NCI-H1417 treated with DMSO at 0.1 percent for 48 hours (cell line): ENCODE data around the gene DLG5.

Experiments used
- DNase-seq: peaks from one replicate; lab custom pipeline; 2025; lab: John Stamatoyannopoulos, UW

The DLG5 gene

GRCh38 chr10:77943121-77943901, 16.8 kb upstream of the DLG5 start:
- DNase-seq: no peak

DNA sequence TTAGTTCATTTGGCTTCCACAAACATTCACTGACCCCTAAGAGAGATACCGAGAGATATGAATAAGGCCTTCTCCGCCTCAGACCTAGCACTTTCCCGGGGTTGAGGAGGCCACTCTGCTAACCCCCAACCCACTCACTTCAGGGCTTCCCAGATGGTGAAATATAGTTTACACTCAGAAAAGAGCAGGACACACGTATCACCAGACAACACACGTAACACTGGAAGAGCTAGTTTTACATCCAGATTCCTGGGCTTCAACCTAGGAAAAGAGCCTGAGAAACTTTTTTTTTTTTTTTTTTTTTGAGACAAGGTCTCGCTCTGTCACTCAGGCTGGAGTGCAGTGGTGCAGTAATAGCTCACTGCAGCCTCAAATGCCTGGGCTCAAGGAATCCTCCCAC, 15.2 kb upstream of the DLG5 start:
- DNase-seq: no peak

DNA sequence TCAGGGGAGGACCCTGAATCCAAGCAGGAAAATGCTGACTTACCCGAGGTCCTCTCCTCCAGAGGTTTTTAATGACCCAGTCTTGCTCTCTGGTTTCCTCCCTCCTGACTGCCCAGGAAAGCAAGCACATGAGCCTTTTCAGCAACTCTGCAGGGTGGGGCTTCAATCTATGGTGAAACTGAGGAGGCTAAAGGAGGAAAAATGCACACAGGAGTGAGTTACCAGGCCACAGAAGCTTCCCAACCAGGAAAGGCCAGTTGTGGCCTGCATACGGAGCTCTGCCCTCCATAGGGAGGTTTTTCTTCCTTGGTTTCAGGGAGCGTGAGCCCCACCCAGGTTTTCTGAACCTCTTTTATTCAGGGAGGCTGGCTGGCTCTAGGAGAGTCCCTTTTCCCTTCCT, 14.1 kb upstream of the DLG5 start:
- DNase-seq: no peak

GRCh38 chr10:77940225-77940624, 13.7 kb upstream of the DLG5 start:
- DNase-seq: no peak

DNA sequence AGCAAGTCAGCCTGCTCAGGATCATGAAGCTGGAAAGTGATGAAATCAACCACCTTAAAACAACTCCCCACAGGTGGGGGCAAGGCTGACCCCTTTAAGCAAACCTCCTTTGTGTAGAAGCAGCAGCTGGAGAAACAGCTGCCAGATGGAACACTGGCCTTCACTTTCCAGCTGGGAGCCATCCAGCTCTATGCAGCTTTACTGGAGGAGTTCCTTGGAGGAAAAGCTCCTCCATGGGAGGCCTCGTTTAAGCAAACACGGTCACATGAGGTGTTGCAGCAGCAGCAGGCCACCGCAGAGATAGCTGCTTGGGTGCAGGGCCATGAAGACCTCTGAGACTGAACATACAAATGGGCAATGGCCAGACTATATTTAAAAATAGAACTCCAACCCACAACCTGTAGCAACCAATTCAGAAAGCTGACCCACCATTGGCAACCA, 13.0 kb upstream of the DLG5 start:
- no peak for DNase-seq

GRCh38 chr10:77936697-77937567, 10.4 kb upstream of the DLG5 start:
- DNase-seq: no peak

DNA sequence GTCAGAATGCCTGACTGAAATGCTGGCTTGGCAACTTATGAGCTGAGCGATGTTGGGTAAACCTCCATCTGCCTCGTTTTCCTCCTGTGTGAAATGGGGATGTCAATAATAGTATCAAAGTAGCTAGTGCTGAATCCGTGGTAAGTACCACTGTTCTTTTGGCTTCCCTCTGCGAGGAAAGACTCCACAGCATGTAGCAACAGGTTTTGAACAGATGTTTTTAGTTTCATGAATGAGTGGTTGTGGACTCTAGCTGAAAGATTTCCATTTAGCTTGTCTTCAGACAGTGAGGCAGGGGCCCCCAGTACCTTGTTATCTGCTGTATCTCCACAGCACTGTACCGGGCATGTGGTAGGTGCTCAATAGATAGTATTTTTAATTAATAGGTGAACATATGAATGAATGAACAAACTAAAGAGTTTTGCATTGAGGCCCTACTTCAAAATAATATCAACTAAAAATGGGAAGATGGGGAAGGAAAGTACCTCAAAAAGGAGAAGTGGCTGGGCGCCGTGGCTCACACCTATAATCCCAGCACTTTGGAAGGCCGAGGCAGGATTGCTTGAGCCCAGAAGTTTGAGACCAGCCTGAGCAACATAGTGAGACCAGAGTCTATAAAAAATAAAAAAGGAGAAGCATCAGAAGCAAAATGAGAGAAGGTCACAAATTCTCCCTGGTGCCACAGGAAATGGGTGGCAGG, 5.6 kb upstream of the DLG5 start:
- no peak for DNase-seq

- no peak for DNase-seq
Observed at GRCh38 chr10:77927402-77928246, 1.1 kb upstream of the DLG5 start.

- no peak for DNase-seq
Observed at GRCh38 chr10:77925795-77926565, 575 bp downstream of the DLG5 start.

DNA sequence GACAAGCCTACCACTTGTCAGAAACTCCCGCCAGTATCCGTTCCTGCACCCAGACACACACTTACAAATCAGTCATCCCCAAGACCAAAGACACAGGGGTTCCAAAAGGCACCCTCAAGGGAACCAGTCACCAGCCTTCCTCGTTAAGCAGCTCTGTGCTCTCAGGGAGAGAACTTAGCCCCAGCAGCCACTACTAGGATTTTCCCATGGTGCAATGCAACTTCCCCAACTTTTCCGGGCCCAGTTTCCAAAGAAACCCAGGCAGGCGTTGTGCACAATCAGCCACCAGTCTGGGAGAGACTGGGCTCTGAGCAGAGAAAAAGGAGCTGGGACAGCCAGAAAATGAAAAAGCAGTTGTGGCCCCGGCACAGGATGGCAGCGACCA, 1.2 kb downstream of the DLG5 start:
- no peak for DNase-seq

DNA sequence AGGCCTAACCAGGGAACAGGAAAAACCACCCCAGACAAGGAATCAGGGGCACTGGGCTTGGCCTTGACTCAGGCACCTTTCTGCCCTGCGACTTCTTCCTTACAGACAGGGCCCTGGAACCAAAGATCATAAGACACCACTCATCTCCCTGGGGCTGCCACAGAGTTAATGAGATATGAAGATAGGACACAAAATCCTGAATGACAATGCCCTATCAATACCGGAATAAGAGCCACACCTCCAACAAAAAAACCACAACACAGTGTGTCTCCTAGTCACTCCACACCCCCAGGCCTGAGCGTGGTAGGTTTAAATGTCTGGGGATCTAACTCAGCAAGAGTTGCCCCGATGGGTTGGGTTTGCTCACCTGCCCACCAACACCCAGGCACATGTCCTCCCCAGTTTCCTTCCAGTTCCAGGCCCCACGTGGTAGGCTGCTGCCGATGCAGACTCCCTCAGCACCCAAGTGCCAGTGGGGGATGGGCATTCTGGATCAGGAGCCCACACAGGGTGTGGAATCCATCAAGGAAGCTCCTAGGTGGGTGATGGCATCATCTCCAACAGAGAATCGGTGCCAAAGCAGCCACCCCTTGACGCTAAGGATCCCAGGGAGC, 3.9 kb downstream of the DLG5 start:
- no peak for DNase-seq

DNA sequence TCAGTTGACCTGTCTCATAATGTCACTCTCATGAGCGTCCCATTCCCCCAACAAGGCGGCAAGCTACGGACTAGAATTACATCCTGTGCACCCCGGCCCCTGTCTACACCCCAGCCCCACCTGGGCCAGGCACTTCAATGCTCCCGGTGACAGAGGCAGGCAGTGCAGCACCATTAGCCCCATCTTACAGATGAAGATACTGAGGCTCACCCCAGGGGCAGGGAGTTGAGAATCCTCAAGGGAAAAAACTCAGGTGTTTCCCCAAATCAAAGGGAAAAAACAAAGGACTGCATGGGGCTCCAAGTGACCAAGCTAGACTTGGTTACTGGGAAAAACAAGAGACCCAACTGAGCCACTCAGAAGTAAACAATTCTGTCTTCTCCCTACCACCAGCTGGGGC, 4.5 kb downstream of the DLG5 start:
- DNase-seq: no peak

- no peak for DNase-seq
Observed at GRCh38 chr10:77921395-77921794, 5.2 kb downstream of the DLG5 start.

DNA sequence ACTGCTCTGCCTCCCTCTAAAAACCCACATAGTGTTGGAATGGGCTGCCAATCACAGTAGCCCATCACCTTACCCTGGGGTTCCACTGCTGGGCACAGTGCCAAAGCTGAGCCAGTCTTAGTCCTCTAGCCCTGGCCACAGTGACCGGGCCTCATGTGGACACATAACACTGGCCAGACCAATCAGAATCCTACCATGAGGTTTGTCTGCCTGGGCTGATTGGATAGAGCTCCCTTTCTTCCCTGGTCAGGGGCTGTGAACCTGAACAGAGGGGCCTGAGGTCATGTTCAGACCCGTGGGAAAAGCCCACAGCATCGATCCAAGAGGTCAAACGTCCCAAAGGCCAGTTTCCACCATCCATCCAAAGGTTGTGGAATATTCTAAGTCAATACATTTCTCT, 6.1 kb downstream of the DLG5 start:
- DNase-seq: no peak

GRCh38 chr10:77919713-77920108, 6.8 kb downstream of the DLG5 start:
- no peak for DNase-seq

- no peak for DNase-seq
Observed at GRCh38 chr10:77915319-77916105, 11.0 kb downstream of the DLG5 start.

- DNase-seq: no peak
Observed at GRCh38 chr10:77913090-77913489, 13.5 kb downstream of the DLG5 start.

GRCh38 chr10:77912576-77912975, 14.0 kb downstream of the DLG5 start:
- DNase-seq: no peak

- DNase-seq: no peak
Observed at GRCh38 chr10:77911535-77912123, 14.9 kb downstream of the DLG5 start.
